HL-60/S4 treated with phorbol 12-myristate 13-acetate at 8.2 ng/mL for 4 days and 3 days (cell line): ENCODE measurements around the gene RASEF.

Source experiments
- in situ Hi-C: fragments of 300-500 bp; cut with MboI; formaldehyde crosslinking; loops from 2 replicates; pipeline ENCODE4 v1.15.0; 2022; ENCODE audit warnings: low sequenced_read_pairs

RASEF gene

GRCh38 chr9:83015897-83016296 lies 47.0 kb downstream of the RASEF start:
- in situ Hi-C loops = no loop called here

- in situ Hi-C loops = no loop called here
These were observed 48.9 kb downstream of the RASEF start for GRCh38 chr9:83013867-83014605.

GRCh38 chr9:83012922-83013838 lies 49.8 kb downstream of the RASEF start:
- in situ Hi-C loops = no loop called here

GRCh38 chr9:83012168-83012921 lies 50.6 kb downstream of the RASEF start:
- in situ Hi-C loops = no loop called here

- in situ Hi-C loops = no loop called here
These were observed 51.3 kb downstream of the RASEF start for GRCh38 chr9:83011611-83012010.

- in situ Hi-C loops = no loop called here
These were observed 55.2 kb downstream of the RASEF start for GRCh38 chr9:83007521-83008300.

GRCh38 chr9:83006378-83006777 lies 56.6 kb downstream of the RASEF start:
- in situ Hi-C loops = no loop called here

- in situ Hi-C loops = no loop called here
These were observed 57.0 kb downstream of the RASEF start for GRCh38 chr9:83005963-83006362.

- in situ Hi-C loops = no loop called here
These were observed 57.6 kb downstream of the RASEF start for GRCh38 chr9:83005361-83005760.

GRCh38 chr9:83002329-83002728 lies 60.6 kb downstream of the RASEF start:
- in situ Hi-C loops = no loop called here

- in situ Hi-C loops = no loop called here
These were observed 62.2 kb downstream of the RASEF start for GRCh38 chr9:83000765-83001164.

GRCh38 chr9:82998409-82998808 lies 64.5 kb downstream of the RASEF start:
- in situ Hi-C loops = no loop called here

- in situ Hi-C loops = no loop called here
These were observed 65.3 kb downstream of the RASEF start for GRCh38 chr9:82997476-82998140.

GRCh38 chr9:82996941-82997340 lies 66.0 kb downstream of the RASEF start:
- in situ Hi-C loops = no loop called here

GRCh38 chr9:82993856-82994605 lies 68.9 kb downstream of the RASEF start:
- in situ Hi-C loops = no loop called here

GRCh38 chr9:82991671-82992070 lies 71.3 kb downstream of the RASEF start:
- in situ Hi-C loops = no loop called here

GRCh38 chr9:82989929-82990328 lies 73.0 kb downstream of the RASEF start:
- in situ Hi-C loops = no loop called here

- in situ Hi-C loops = no loop called here
These were observed 74.5 kb downstream of the RASEF start for GRCh38 chr9:82988488-82988887.
